HEK293T (cell line): Measurements from ENCODE around the gene HOXA9.

Experiments used
- ARNT ChIP-seq: fragments of 450-650 bp; IDR thresholded peaks from 2 replicates; pipeline ENCODE4 v1.6.1; 2017; ENCODE audit warnings: mild to moderate bottlenecking
- BHLHE40 ChIP-seq: fragments of 450-650 bp; IDR thresholded peaks from 2 replicates; pipeline ENCODE4 v1.6.1; 2016; ENCODE audit warnings: mild to moderate bottlenecking, moderate library complexity, borderline replicate concordance
- ELF4 ChIP-seq: fragments of 450-650 bp; IDR thresholded peaks from 2 replicates; pipeline ENCODE4 v1.6.1; 2017; ENCODE audit warnings: antibody characterized with exemption
- FOXA1 ChIP-seq: fragments of 450-650 bp; IDR thresholded peaks from 2 replicates; pipeline ENCODE4 v1.6.1; 2016; ENCODE audit warnings: mild to moderate bottlenecking
- FOXM1 ChIP-seq: fragments of 450-650 bp; IDR thresholded peaks from 2 replicates; pipeline ENCODE4 v1.6.1; 2017; ENCODE audit warnings: mild to moderate bottlenecking, borderline replicate concordance
- HDGF ChIP-seq: fragments of 450-650 bp; IDR thresholded peaks from 2 replicates; pipeline ENCODE4 v1.6.1; 2017; ENCODE audit warnings: antibody characterized with exemption, borderline replicate concordance
- SP1 ChIP-seq: fragments of 450-650 bp; IDR thresholded peaks from 2 replicates; pipeline ENCODE4 v1.6.1; 2017
- SUZ12 ChIP-seq: fragments of 450-650 bp; IDR thresholded peaks from 2 replicates; pipeline ENCODE4 v1.6.1; 2016; ENCODE audit warnings: mild to moderate bottlenecking
- TARDBP ChIP-seq: fragments of 450-650 bp; IDR thresholded peaks from 2 replicates; pipeline ENCODE4 v1.6.1; 2016

- no peak for TF ChIP-seq SP1
- TF ChIP-seq FOXA1 = no peak
- no peak for TF ChIP-seq ARNT
- TF ChIP-seq ELF4 = no peak
- TF ChIP-seq TARDBP = no peak
- TF ChIP-seq FOXM1 = no peak
- TF ChIP-seq HDGF = no peak
- no peak for TF ChIP-seq SUZ12
- no peak for TF ChIP-seq BHLHE40
Measured at GRCh38 chr7:27197137-27198042, 32.1 kb upstream of the HOXA9 start.
